Heart right ventricle (tissue), 16 donors: ENCODE data around the gene G0S2. TPM values are rescaled to one million over a fixed set of nuclear protein-coding genes. Genes with fewer than 3 reads are reported as not detected.
A peak's percentile ranks its signal among the peaks of the same experiment; 100 is the strongest.

Source experiments
- ATAC-seq, 8 donors: fragments of 200-7000 bp; cut with Tn5 transposase; one replicate each; pipeline ENCODE4 v1.9.1; 2020; ENCODE audit warnings: mild to moderate bottlenecking in 8 of 8, moderate library complexity in 8 of 8, moderate number of reproducible peaks in 1 of 8
- DNase-seq, 2 donors: peaks; one replicate each; pipeline ENCODE4 v3.0.0-alpha.2; 2020
- H3K27ac ChIP-seq, 10 donors: fragments of 200-600 bp; sonication (generic) in 2 of 10; one replicate each; pipeline versions ENCODE4 v1.5.0 to v1.8.0; 2020 to 2022; ENCODE audit warnings: mild to moderate bottlenecking in 3 of 10
- H3K27me3 ChIP-seq, 7 donors: fragments of 200-600 bp; one replicate each; pipeline ENCODE4 v1.8.0; 2021 to 2022; ENCODE audit warnings: mild to moderate bottlenecking in 2 of 7
- H3K36me3 ChIP-seq, 9 donors: fragments of 200-600 bp; sonication (generic) in 1 of 9; one replicate each; pipeline versions ENCODE4 v1.5.0 to v1.8.0; 2020 to 2022; ENCODE audit warnings: mild to moderate bottlenecking in 2 of 9
- H3K4me1 ChIP-seq, 9 donors: fragments of 200-600 bp; sonication (generic) in 1 of 9; one replicate each; pipeline versions ENCODE4 v1.5.0 to v1.8.0; 2020 to 2022; ENCODE audit warnings: mild to moderate bottlenecking in 4 of 9
- H3K4me3 ChIP-seq, 10 donors: fragments of 200-600 bp; sonication (generic) in 2 of 10; one replicate each; pipeline versions ENCODE4 v1.5.0 to v1.8.0; 2020 to 2022; ENCODE audit warnings: mild to moderate bottlenecking in 7 of 10, moderate library complexity in 2 of 10
- H3K9me3 ChIP-seq, 11 donors: fragments of 200-600 bp in 10 of 11; sonication (generic) in 2 of 11; one replicate each; pipeline versions ENCODE4 v1.5.0 to v1.8.0; 2013 to 2022; ENCODE audit warnings: mild to moderate bottlenecking in 2 of 11, control low read depth in 1 of 11, moderate library complexity in 1 of 11
- WGBS, 2 donors: extraction: QIAGEN DNeasy Blood & Tissue Kit; methylation state at CpG; one replicate each; pipeline ENCODE4 v1.1.7; 2013; ENCODE audit warnings: inconsistent platforms in 1 of 2; 5-methylcytosine and 5-hydroxymethylcytosine counted together
- intact Hi-C, 10 donors: fragments of 100-400 bp; cut with DNase I; formaldehyde crosslinking; loops; one replicate each; pipeline versions ENCODE4 v1.11.1 to v1.14.2; 2022
- polyA plus RNA-seq, 2 donors: library from polyadenylated mRNA; stranded (reverse); fragments of 200-250 nt; gene quantifications; one replicate each; pipeline ENCODE4 v1.2.3, GENCODE V29; 2013
- total RNA-seq, 10 donors: library from RNA; stranded (reverse); fragmentation: NEBNext Ultra II Directional in 3 of 10; extraction: Animal tissue kit (Norgen Biotek cat#: 25700) in 3 of 10; gene quantifications; one replicate each; pipeline versions ENCODE4 v1.2.1 to v1.2.4, GENCODE V29; 2021 to 2023
- TF ChIP-seq, protein P1 (sequence below), 9 donors: fragments of 200-600 bp; sonication (generic) in 2 of 9; IDR thresholded peaks; one replicate each; pipeline versions ENCODE4 v1.5.0 to v1.8.0; 2021 to 2022; ENCODE audit warnings: antibody characterized with exemption in 9 of 9, mild to moderate bottlenecking in 5 of 9, moderate library complexity in 1 of 9
- donor health status: Arrhythmogenic right ventricular cardiomyopathy.
- donor health status: ischemic (EF 13 %, LVEDD 7.1; RV severe dilation, severe dysfunction).
- donor health status: healthy with polysubstance abuse.
- donor health status: DM: no; HTN: yes; CAD: no.
- donor health status: DM: no; HTN: no; CAD: no.
- donor health status: ischemic (EF 25% LVEDD 6.9; RV normal size, moderate dysfunction).
- donor health status: ischemic (EF 25% LVEDD 5.7; RV mildly dilated, moderate dysfunction).
- donor health status: healthy.
- donor health status: DM: yes; HTN: yes; CAD: no.
- donor health status: Ischemic cardiomyopathy.
- donor health status: ischemic (EF 35%, LVEDD 5.7; RV mildly dilated, moderate dysfunction).
- donor health status: nonischemic (EF 11% LVEDD 7.7; RV severe dilation, severe dysfunction).
- donor health status: DM: yes; HTN: yes; CAD: no.
- donor health status: PGD.
- donor health status: ischemic (EF 29% LVEDD 5.4; RV normal size, mild dysfunction).
- donor health status: nonischemic (EF 23%, LVEDD 6.1; RV moderate dilation, normal function).

Gene G0S2
- total and polyA plus RNA-seq, 12 donors = 75.3 to 491 (median 131) TPM

GRCh38 chr1:209652121-209652735 lies 23.0 kb upstream of the G0S2 start, which contains the start of gene LAMB3:
Gene LAMB3, minus strand, starts transcription at chr1:209652425. Its CDS starts 1,481 bp downstream, at chr1:209650944.
- 80% methylated on average over 13 to 14 of the region's 14 CpGs for WGBS, 2 donors
- Histone ChIP-seq H3K36me3 (no peaks in the 10 kb centered on the region), H3K9me3 (no peaks in the 10 kb centered on the region), H3K4me1 (peaks cover 13 to 69% (median 48%) of the 10 kb centered on the region in 9 donors), H3K27ac (peak within 1 kb of the TSS in 9 of 10 donors; percentile 4 to 90 (median 33)), H3K4me3 (no peak within 1 kb of the TSS), H3K27me3 (no peaks in the 10 kb centered on the region)
- TF ChIP-seq, protein P1, sequence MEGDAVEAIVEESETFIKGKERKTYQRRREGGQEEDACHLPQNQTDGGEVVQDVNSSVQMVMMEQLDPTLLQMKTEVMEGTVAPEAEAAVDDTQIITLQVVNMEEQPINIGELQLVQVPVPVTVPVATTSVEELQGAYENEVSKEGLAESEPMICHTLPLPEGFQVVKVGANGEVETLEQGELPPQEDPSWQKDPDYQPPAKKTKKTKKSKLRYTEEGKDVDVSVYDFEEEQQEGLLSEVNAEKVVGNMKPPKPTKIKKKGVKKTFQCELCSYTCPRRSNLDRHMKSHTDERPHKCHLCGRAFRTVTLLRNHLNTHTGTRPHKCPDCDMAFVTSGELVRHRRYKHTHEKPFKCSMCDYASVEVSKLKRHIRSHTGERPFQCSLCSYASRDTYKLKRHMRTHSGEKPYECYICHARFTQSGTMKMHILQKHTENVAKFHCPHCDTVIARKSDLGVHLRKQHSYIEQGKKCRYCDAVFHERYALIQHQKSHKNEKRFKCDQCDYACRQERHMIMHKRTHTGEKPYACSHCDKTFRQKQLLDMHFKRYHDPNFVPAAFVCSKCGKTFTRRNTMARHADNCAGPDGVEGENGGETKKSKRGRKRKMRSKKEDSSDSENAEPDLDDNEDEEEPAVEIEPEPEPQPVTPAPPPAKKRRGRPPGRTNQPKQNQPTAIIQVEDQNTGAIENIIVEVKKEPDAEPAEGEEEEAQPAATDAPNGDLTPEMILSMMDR (IDR thresholded peaks at IDR 0.05) = no peak
- intact Hi-C loops = no loop called here
- DNase-seq (no peak), ATAC-seq (no peak)

DNA sequence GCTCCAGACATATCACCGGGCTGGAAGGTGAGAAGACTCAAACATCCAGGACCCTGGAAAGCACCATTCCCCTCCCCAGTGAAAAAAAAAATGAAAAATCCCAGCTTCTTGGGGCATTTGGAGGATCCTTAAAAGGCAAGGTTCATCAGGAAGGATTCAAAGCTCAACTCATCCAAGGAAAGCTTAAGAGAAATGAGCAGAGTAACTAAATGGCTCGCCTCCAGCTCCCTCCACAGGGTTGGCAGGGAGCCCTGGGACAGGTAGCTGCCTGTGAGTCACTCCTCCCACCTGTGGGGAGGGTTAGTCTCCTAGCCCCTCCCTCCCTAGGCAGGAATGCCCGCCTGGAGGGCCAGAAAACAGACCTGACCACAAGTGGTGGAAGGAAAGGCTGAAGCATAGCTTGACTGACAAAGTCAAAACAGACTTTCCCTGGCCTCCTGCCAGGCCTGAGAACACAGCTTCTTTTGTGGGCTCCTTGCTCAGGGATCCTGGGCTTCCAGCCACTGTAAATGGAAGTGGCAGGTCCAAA lies 22.3 kb upstream of the G0S2 start:
- ATAC-seq (peak in 7 of 8 donors; percentile 8 to 63 (median 46)), DNase-seq (peak; percentile 75 to 78)
- Histone ChIP-seq H3K4me1 (peaks cover 11 to 67% (median 41%) of the 10 kb centered on the region in 9 donors), H3K4me3 (no peak overlapping the region), H3K9me3 (no peaks in the 10 kb centered on the region), H3K36me3 (no peaks in the 10 kb centered on the region), H3K27me3 (no peaks in the 10 kb centered on the region), H3K27ac (peak overlapping the region in 9 of 10 donors; percentile 0 to 67 (median 32))
- 52 to 55% methylated on average over 3 of the region's 3 CpGs for WGBS, 2 donors
- TF ChIP-seq, protein P1 (IDR thresholded peaks at IDR 0.05) = no peak
- intact Hi-C loops = no loop called here

- H3K36me3 ChIP-seq = no peaks in the 10 kb centered on the region
- WGBS, 2 donors = 94 to 98% methylated on average over 7 of the region's 7 CpGs
- intact Hi-C loops = no loop called here
- no peak for ATAC-seq
- H3K4me1 ChIP-seq = peaks cover 8 to 57% (median 31%) of the 10 kb centered on the region in 9 donors
- H3K9me3 ChIP-seq = no peaks in the 10 kb centered on the region
- H3K27ac ChIP-seq = peak overlapping the region in 2 of 10 donors; percentile 56 to 67
- H3K4me3 ChIP-seq = no peak overlapping the region
- DNase-seq = no peak
- TF ChIP-seq, protein P1 (IDR thresholded peaks at IDR 0.05) = no peak
- no peaks in the 10 kb centered on the region for H3K27me3 ChIP-seq
These were observed 21.3 kb upstream of the G0S2 start for GRCh38 chr1:209653915-209654351.

GRCh38 chr1:209655411-209656231 lies 19.6 kb upstream of the G0S2 start:
- TF ChIP-seq, protein P1 (IDR thresholded peaks at IDR 0.05) = no peak
- WGBS, 2 donors = 90 to 91% methylated on average over 9 of the region's 9 CpGs
- intact Hi-C loops = no loop called here

More at GRCh38 chr1:209655411-209656231, 19.6 kb upstream of the G0S2 start:
- no peaks in the 10 kb centered on the region for H3K36me3 ChIP-seq
- no peaks in the 10 kb centered on the region for H3K9me3 ChIP-seq
- H3K27me3 ChIP-seq = no peaks in the 10 kb centered on the region
- no peak overlapping the region for H3K4me3 ChIP-seq
- H3K4me1 ChIP-seq = peaks cover 6 to 53% (median 27%) of the 10 kb centered on the region in 9 donors
- H3K27ac ChIP-seq = no peak overlapping the region
- no peak for ATAC-seq
- DNase-seq = no peak
